SK-N-MC (cell line): ENCODE results near the gene GID8.

Source experiments
- EZH2 ChIP-seq: fragments of 200-600 bp; sonication (generic); IDR thresholded peaks from one replicate; pipeline ENCODE4 v1.6.1; 2017; ENCODE audit warnings: antibody characterized with exemption
- POLR2AphosphoS5 ChIP-seq: IDR thresholded peaks from 2 replicates; pipeline ENCODE4 v1.6.1; 2012; ENCODE audit warnings: mild to moderate bottlenecking, low read depth, low read length, borderline replicate concordance

- TF ChIP-seq EZH2 (no peak), POLR2AphosphoS5 (no peak)
Measured at GRCh38 chr20:62916703-62917476, 21.1 kb upstream of the GID8 start.
